HG03457 (cell line): ENCODE results near the gene TFAM.
A peak's percentile ranks its signal among the peaks of the same experiment; 100 is the strongest.

Experiments
- ATAC-seq: cut with Tn5 transposase; IDR thresholded peaks from one replicate; pipeline ENCODE4 v1.9.1; 2021; ENCODE audit warnings: moderate number of reproducible peaks; ENCODE audit not compliant: unreplicated experiment

TFAM gene

GRCh38 chr10:58384999-58385783 is at the start of gene TFAM:
TFAM (plus strand) TSS chr10:58385410; CDS start chr10:58385548, 138 bp downstream.
- ATAC-seq, result peak; percentile 71

DNA sequence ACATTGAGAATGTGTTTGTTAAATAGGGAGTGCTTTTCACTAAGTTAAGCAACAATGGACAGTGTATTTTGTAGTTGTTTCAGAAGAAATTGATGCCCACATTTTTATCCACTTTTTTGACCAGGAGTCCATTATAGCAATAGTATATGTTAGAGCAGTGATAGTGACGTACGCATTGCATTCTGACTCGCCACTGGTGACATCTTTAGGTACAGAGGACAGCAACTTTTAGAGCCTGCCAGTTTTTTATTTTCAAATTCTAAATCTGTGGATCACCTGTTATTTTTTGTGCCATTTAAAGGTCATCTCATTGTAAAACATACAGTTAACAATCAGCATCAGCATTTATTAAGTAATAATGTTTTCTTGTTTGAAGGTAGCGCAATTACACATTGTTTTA is 49.0 kb upstream of the TFAM start:
- no peak for ATAC-seq

GRCh38 chr10:58341422-58341821 is 43.8 kb upstream of the TFAM start:
- ATAC-seq, result no peak

DNA sequence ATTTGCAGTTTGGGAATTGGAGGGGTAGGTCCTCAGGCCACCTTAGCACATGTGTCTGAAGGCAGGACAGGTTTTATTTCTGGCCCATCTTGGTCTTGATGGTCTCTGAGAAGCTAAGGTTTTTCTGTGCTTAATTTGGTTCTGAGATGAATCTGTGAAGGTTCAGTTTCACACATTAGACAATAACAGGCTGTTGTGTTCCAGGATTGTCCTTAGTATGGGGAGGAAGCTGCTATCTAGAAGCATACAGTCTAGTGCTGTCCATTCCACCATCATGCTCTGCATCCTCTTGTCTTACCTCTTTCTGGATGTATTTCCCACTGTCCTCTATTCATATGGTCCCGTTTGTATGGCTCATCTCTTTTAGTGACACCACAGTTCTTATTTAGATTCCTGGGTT is 43.3 kb upstream of the TFAM start:
- ATAC-seq, result no peak

- ATAC-seq, result no peak
These were observed 37.2 kb upstream of the TFAM start for GRCh38 chr10:58347967-58348366.

DNA sequence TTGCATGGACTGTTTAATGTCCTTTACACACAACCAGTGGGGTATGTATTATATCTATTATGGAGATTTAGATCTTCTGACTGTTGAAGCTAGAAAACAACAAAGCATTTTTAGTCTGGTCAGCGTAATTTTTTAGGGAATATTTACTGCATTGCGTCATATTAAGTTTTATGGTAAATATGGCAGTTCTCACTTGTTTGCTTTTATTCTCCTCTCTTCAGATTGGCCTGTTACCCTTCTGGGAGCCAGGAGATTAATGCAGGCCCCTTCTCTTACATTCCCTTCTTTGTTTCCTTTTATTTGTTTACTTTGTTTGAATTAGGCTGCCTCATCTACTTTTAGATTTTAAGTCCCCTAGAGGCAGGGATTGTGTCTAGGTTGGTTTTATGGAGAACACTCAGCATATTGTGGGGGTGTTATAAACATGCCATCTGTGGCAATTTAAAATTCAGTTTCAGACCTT is 36.6 kb upstream of the TFAM start:
- ATAC-seq, result no peak

- no peak for ATAC-seq
These were observed 35.2 kb upstream of the TFAM start for GRCh38 chr10:58350023-58350422.

DNA sequence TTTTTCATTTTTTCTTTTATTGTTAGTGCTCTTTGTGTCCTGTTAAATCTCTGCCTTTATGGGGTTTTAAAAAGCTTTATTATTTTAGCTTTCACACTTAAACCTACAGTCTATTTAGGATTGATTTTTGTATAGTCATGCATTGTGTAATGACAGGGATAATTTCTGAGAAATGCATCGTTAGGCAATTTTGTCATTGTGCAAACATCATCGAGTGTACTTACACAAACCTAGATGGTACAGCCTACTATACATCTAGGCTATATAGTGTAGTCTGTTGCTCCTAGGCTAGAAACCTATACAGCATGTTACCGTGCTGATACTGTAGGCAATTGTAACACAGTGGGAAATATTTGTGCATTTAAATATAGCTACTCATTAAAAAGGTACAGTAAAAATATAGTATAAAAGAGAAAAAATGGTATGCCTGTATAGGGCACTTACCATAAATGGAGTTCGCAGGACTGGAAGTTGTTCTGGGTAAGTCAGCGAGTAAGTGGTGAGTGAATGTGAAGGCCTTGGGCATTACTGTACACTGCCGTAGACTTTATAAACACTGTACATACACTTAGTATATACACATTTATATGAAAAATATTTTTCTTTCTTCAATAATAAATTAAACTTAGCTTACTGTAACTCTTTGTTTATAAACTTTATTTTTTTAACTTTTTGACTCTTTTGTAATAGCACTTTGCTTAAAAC is 34.4 kb upstream of the TFAM start:
- no peak for ATAC-seq

DNA sequence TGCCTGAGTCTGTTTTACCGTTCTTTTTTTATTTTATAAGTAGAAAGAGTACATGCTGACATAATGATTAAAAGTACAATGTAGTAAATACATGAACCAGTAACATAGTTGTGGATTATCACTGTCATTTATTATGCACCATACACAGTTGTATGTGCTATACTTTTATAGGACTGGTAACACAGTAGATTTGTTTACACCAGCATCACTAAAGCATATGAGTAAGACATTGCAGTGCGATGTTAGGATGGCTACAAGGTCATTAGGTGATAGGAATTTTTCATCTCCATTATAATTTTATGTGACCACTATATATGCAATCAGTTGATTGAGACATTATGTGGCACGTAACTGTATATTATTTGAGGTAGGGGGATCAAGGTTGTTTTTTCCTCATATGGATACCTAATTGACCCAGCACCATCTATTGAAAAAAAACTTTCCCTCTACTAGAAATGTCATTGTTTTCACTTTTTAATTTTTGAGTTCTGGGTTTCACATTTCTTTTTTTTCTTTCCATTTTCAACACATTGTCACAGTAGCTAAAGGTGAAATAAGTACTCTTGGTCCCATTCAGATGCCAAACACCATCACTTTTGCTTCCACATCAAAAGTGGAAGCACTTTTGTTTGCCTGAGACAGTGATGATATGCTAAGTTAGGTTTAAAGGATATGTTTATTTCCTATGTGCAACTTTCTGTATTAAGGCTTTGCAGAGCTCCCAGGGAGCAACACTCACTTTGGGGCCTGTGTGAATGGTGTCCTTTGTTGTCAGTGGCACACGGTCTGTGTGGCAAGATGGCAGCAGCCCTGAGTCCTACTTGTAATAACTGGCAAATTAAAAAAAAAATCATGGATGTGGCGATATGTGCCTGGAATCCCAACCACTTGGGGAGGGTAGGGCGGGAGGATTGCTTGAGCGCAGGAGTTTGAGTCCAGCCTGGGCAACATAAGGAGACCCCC is 33.3 kb upstream of the TFAM start:
- ATAC-seq, result no peak

DNA sequence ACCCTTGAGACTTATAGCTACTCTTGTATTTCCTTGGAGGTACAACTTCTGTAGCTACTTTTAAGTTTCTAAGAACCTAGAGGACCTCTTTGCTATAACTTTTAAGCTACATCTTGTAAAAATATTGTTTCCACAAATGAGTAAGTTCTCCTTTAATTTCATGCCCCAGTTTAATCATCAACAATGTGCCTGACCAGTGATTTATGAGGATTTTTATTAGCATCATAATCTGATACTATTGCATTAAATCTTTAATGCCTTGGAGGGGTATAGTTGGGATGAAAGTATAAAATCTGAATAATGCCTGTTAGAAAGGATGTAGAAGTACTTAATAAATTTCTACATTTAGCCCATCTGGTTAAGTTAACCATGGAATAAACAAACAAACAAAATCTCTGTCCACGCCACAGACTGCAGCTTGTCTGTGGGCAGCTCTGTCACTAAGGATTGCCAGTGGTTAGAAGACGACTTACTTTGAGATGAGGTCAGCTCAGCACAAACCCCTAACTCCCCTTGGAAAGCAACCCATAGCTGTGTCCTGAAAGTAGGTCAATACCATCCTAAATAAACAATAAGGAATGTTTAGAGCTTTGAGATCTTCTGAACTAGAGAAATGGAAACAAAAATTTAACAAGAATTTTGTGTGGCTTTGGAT is 32.1 kb upstream of the TFAM start:
- ATAC-seq, result no peak

GRCh38 chr10:58356756-58357155 is 28.5 kb upstream of the TFAM start:
- ATAC-seq, result no peak

DNA sequence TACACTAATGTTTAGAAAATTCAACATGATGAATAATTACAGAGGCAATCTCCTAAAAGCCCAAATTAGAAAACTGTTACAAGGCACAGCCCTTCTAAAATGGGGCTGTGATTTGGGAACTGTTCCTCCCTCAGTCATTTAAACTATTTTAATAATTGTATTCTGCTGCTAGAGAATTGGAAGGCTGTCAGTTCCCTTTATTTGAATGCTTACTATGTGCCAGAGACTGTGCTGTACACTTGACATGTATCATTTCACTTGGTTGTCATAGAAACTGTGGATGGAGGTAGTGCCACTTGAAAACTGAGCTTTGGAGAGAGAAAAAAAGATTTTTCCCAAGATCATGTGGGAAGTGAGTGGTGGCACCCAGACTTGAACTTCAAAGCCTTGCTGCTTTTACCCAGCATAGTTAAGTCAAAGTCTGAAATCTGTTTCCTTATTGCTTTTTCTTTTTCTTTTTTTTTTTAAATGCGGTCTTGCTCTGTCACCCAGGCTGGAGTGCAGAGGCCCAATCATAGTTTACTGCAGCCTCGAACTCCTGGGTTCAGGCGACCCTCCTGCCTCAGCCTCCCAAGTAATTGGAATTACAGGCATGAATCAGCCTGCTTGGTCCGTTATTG is 26.8 kb upstream of the TFAM start:
- no peak for ATAC-seq

DNA sequence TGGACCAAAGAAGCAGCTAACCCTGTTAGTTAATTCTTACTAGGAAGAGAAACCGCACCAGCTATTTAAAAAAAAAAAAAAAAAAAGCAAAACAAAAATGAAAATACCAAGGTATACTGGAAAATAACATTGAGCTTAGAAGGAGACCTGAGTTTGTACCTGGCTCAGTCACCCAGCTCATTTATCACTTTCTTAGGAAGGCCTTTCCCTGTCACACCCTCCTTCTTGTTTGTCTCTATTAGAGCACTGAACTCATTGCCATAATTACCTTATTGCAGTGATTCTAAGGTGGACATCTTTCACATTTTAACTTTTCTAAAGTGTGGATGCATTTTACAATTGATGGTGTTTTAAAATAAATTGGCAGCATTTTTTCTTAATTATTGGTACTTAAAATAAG is 26.3 kb upstream of the TFAM start:
- ATAC-seq, result no peak

- ATAC-seq, result no peak
These were observed 25.7 kb upstream of the TFAM start for GRCh38 chr10:58359541-58359940.

- no peak for ATAC-seq
These were observed 24.7 kb upstream of the TFAM start for GRCh38 chr10:58360412-58361004.

GRCh38 chr10:58361353-58361752 is 23.9 kb upstream of the TFAM start:
- ATAC-seq, result no peak

- ATAC-seq, result no peak
These were observed 23.0 kb upstream of the TFAM start for GRCh38 chr10:58362027-58362789.

DNA sequence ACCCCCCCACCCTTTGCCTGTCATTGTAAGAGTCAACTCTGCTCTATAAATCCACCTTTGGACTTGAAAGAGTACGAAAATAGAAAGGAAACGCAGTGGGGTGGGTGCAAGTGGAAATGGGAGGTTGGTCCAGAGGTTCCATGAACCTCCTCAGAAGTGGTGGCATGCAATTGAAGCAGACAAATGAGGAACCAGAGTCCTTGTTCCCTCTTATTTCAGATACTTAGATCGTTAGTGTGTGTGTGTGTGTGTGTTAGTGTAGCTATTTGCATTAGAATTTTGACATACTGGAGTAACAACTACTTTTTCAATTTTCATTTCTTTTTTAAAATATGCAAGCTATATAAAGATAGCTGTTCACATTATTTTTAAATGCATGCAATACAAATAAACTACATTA is 18.1 kb upstream of the TFAM start:
- no peak for ATAC-seq

DNA sequence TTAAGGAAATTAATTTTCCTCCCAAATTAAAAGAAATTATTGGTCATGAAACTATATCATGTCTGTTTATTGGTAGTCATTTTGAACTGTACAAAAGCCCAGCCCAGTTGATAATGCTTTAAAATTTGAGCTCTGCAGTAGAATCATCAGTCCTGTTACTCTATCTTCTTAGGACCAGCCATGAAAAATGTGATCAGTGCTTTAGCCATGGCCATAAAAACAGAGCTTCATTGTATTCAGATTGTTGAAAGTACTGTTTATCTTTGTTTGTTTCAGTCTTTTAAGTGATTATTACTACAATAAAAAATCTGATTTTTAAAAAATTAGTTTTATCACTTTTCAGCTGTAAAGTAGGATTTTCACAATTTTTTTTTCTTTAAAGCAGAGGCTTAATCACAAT is 13.7 kb upstream of the TFAM start:
- ATAC-seq, result no peak
